ENCODE data around the gene GCDH. TPM values are rescaled to one million over a fixed set of nuclear protein-coding genes. Genes with fewer than 3 reads are reported as not detected.

GCDH gene
- total and polyA plus RNA-seq, 2 of the 8 experiments (the other 6 are each of a cell fraction or from before 2014, with no cell fraction given): 67.3 to 89.4 TPM

DNA sequence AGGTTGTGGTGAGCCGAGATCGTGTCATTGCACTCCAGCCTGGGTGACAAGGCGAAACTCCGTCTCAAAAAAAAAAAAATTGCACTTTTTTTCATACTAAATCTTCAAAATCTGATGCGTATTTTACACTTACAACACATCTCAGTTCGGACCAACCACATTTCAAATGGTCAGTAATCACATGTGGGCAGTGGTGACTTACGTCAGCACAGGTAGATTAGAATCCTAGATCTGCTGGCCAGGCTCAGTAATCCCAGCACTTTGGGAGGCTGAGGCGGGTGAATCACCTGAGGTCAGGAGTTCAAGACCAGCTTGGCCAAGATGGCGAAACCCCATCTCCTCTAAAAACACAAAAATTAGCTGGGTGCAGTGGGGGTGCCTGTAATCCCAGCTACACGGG, 44.1 kb downstream of the GCDH start:
- Histone ChIP-seq H3K23me2 (ENCODE audit: low read depth, low read length) (peaks cover 18% of the 10 kb centered on the region; the same call in 1 of the 2 replicates), H3K4me1 (replicated peaks in 1 of 4; ENCODE audit: control insufficient read depth in 3 of 4, insufficient read depth in 4 of 4, low read length in 3 of 4) (peaks cover 0 to 20% (median 13%) of the 10 kb centered on the region in 4 experiments; a peak in 6 of 7 replicates), H3K36me3 (ENCODE audit: control insufficient read depth in 2 of 4, insufficient read depth in 4 of 4, low read length in 3 of 4) (peaks cover 1 to 19% (median 11%) of the 10 kb centered on the region in 4 experiments), H4K20me1 (replicated peaks in 1 of 2; ENCODE audit: control insufficient read depth in 1 of 2, insufficient read depth in 2 of 2, low read length in 2 of 2) (peaks cover 6 to 18% of the 10 kb centered on the region in 2 experiments), H3K27me3 (replicated peaks in 1 of 4; ENCODE audit: control insufficient read depth in 3 of 4, extremely low read depth in 1 of 4, insufficient read depth in 3 of 4, low read length in 3 of 4) (no peaks in the 10 kb centered on the region), H2BK5ac (ENCODE audit: low read depth, low read length) (no peak overlapping the region), H3K18ac (ENCODE audit: extremely low read depth, low read length) (no peak overlapping the region), H3K4me2 (ENCODE audit: insufficient read depth in 1 of 2, low read depth in 2 of 2, low read length in 2 of 2) (no peak overlapping the region), H3K79me2 (ENCODE audit: control insufficient read depth in 1 of 2, insufficient read depth in 2 of 2, low read length in 2 of 2) (peaks cover 23 to 44% of the 10 kb centered on the region in 2 experiments), H3K56ac (replicated peaks; ENCODE audit: insufficient read length, low read depth, low read length) (no peak overlapping the region), H4K8ac (ENCODE audit: extremely low read depth, insufficient read depth, low read length) (no peak overlapping the region), H2BK120ac (replicated peaks; ENCODE audit: low read depth, low read length) (no peak overlapping the region), H3K27ac (ENCODE audit: low read depth, low read length) (no peak overlapping the region), H2AK5ac (ENCODE audit: low read depth, low read length) (no peak overlapping the region), H3K9me3 (ENCODE audit: insufficient read depth in 2 of 2, low read depth in 1 of 2, low read length in 1 of 2) (no peaks in the 10 kb centered on the region), H4K91ac (replicated peaks; ENCODE audit: insufficient read length, low read length) (no peak overlapping the region), H2BK15ac (ENCODE audit: low read length) (no peak overlapping the region), H2BK12ac (ENCODE audit: low read depth, low read length) (no peak overlapping the region), H3K9ac (replicated peaks in 1 of 4; ENCODE audit: extremely low read depth in 1 of 4, low read depth in 3 of 4, low read length in 3 of 4) (no peak overlapping the region), H2BK20ac (ENCODE audit: low read length) (no peak overlapping the region), H4K5ac (ENCODE audit: insufficient read length, low read depth, low read length) (no peak overlapping the region), H2AFZ (ENCODE audit: low read length) (no peak overlapping the region), H3K4ac (replicated peaks; ENCODE audit: insufficient read length, low read depth, low read length) (no peak overlapping the region), H3K23ac (ENCODE audit: insufficient read length) (no peak overlapping the region), H3K4me3 (ENCODE audit: extremely low read depth in 1 of 4, insufficient read depth in 2 of 4, low read depth in 3 of 4, low read length in 4 of 4) (no peak overlapping the region), H3K14ac (ENCODE audit: insufficient read length) (no peak overlapping the region), H3K79me1 (ENCODE audit: low read depth, low read length) (peaks cover 12% of the 10 kb centered on the region)
- DNase-seq (ENCODE audit: low read depth in 1 of 2, low spot score in 2 of 2): no peak
- 91% methylated on average over 10 of the region's 10 CpGs; no CpG with 5 or more reads in 1 of the 2 experiments for WGBS, 2 experiments (ENCODE audit: extremely low coverage in 1 of 2, insufficient coverage in 1 of 2, insufficient read length in 1 of 2, insufficient replicate concordance in 2 of 2, low coverage in 1 of 2, low lambda C conversion rate in 2 of 2, missing lambda C conversion rate in 1 of 2)
- FAIRE-seq: no peak
- TF ChIP-seq EP300 (IDR thresholded peaks at IDR 0.05; ENCODE audit: borderline replicate concordance in 1 of 2, low read depth in 2 of 2, low read length in 2 of 2) (no peak), ZNF274 (IDR thresholded peaks at IDR 0.05; ENCODE audit: borderline replicate concordance, extremely low read depth, low read length) (no peak), RNF2 (IDR thresholded peaks at IDR 0.05; ENCODE audit: borderline replicate concordance, low read depth, low read length, missing control alignments, poor library complexity, severe bottlenecking) (no peak), HDAC2 (IDR thresholded peaks at IDR 0.05; ENCODE audit: borderline replicate concordance in 1 of 2, low read depth in 2 of 2, low read length in 2 of 2) (no peak), BACH1 (IDR thresholded peaks at IDR 0.05; ENCODE audit: low read length) (no peak), MAFK (IDR thresholded peaks at IDR 0.05; ENCODE audit: low read depth, low read length) (no peak), CBX8 (IDR thresholded peaks at IDR 0.05; ENCODE audit: borderline replicate concordance, low read depth, low read length) (no peak), SAP30 (IDR thresholded peaks at IDR 0.05; ENCODE audit: insufficient read depth, insufficient replicate concordance, low read length) (no peak), CREB1 (IDR thresholded peaks at IDR 0.05) (no peak), SUZ12 (IDR thresholded peaks at IDR 0.05; ENCODE audit: low read length) (no peak), FOSL1 (IDR thresholded peaks at IDR 0.05; ENCODE audit: insufficient read depth, low read depth, low read length) (no peak)
- TF ChIP-seq, protein P1, sequence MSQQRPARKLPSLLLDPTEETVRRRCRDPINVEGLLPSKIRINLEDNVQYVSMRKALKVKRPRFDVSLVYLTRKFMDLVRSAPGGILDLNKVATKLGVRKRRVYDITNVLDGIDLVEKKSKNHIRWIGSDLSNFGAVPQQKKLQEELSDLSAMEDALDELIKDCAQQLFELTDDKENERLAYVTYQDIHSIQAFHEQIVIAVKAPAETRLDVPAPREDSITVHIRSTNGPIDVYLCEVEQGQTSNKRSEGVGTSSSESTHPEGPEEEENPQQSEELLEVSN (IDR thresholded peaks at IDR 0.05): no peak
- POLR2A ChIA-PET (ENCODE audit: partially characterized antibody): interaction anchor here (1.1 to 3.6 kb wide), 5 partner anchors 9 to 50 kb away, joined by 4 to 24 read pairs (median 9); partner anchors contain the start of genes GCDH and RAD23A
- CTCF ChIA-PET (ENCODE audit: partially characterized antibody): no interaction called here
